Measurements from ENCODE around the gene ANO7.

The ANO7 gene

DNA sequence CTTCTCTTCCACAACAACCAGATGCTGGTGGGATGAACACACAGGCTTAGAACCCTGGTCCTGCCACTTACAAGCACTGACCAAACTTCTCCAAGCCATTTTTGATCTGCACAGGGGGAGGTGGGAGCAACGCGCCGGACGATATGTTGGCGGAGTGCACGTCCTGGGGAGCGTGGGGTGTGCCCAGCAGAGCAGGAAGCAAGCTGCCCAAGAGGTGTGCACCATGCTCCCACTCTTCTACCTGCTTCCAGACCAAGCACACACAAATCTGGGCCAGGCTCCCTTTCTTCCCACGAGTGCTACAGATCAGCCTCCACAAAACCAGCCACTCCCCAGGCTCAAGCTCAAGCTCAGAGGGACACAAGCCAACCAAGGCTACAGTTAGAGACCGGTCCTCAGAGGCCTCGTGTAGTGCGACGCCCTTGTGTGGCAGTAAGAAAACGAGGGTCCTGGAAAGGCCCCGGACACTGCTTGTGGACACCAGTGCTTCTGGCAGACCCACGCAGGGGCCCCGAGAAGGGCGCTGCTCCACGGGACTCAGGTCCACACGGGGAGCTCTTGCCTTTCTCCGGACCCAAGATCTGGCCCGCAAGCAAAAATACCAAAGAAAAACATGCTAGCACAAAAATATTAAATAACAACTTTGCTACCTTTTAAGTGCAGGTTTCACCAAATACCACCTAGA, 52.0 kb downstream of the ANO7 start:
- in situ Hi-C loops (cut with MboI; ENCODE audit: low sequenced_read_pairs): no loop called here

GRCh38 chr2:241241669-241242068, 53.2 kb downstream of the ANO7 start:
- in situ Hi-C loops (cut with MboI; ENCODE audit: low sequenced_read_pairs): no loop called here

- in situ Hi-C loops (cut with MboI; ENCODE audit: low sequenced_read_pairs): no loop called here
Observed at GRCh38 chr2:241242306-241242705, 53.8 kb downstream of the ANO7 start.

- in situ Hi-C loops (cut with MboI; ENCODE audit: low sequenced_read_pairs): no loop called here
Observed at GRCh38 chr2:241244368-241244767, 55.9 kb downstream of the ANO7 start.

GRCh38 chr2:241248289-241248688, 59.8 kb downstream of the ANO7 start:
- in situ Hi-C loops (cut with MboI; ENCODE audit: low sequenced_read_pairs): no loop called here

DNA sequence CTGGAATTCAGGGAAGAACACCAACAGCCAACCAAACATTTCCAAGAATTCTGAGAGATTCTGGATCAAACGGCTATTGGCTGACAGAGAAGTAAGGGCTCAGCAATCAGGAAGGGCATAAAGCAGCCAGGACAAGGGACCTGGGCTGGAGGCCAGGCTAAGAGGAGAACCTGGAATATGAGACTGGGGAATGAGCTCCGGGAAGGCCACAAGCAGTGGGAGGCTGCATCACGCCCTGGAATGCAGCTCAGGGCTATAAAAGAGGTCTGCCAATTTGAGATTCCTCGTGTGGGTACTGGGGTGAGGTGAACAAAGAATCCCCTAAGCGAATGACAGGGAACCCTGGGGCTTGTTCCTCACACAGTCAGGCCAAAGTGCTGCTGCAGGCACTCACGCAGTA, 60.4 kb downstream of the ANO7 start:
- in situ Hi-C loops (cut with MboI; ENCODE audit: low sequenced_read_pairs): no loop called here

DNA sequence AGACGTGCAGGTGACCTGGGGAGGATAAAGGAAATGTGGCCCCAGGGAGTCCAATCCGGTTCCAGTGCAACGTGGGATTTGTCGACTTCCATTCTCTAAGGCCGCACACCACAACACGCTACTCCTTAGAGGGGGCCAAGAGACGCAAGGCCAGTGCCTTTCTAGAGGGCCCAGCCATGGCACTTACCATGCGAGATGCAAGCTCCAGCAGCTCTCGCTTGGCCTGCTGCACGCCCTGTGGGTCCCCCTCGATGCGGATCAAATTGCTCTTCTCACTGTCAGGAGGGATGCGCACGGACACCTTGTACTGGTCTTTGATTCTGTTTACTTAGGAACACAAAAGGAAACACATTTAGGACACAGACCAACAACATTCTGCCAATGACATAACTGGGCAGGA, 61.2 kb downstream of the ANO7 start:
- in situ Hi-C loops (cut with MboI; ENCODE audit: low sequenced_read_pairs): no loop called here

GRCh38 chr2:241252778-241253475, 64.5 kb downstream of the ANO7 start:
- in situ Hi-C loops (cut with MboI; ENCODE audit: low sequenced_read_pairs): no loop called here

DNA sequence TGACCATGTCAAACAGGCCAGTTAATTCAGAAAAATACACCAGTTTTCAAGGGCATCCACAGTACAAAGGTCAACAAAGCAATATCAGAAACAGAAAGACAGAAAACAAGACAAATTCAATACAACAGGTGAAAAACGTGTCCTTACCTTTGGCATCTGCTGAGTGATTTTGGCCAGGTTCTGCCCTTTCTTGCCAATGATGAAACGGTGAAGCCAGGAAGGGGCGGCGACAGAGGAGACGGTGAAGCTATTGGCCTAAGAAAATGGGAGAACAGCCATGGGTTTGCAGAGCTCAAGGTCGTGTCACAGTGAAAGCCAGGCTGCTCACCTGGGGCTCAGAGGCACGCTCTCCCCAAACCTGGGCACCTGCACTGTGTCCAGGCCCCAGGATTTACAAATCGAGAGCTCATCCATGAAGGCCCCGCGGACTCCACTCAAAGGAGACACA, 66.5 kb downstream of the ANO7 start:
- in situ Hi-C loops (cut with MboI; ENCODE audit: low sequenced_read_pairs): no loop called here

DNA sequence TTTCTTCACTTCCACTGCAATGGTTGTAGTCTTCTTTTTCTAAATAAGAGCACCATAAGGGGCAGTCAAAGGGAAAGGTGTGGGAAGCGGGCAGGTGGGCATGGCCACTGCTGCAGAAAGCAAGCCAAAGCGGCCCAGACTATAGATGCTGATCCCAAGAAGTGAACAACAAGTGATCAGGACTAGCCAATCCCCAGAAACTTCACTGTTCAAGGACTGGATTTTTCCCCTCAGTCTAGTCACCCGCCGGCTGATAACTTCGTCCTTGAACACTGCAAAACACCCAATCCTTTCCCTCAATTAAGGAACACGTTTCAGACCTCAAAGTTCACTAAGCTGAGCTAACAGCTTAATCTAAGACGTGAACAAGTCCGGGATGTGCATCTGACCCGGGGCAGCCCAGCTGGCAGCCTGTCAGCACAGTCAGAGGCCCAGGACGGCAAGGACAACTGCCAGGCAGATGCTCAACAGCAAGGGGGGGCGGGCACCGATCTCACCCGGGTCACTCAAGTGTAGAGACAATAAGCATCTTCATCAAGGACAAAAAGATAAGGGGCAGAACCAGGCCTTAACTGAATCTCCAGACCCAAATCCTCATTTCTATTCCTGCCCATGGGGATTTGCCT, 67.2 kb downstream of the ANO7 start:
- in situ Hi-C loops (cut with MboI; ENCODE audit: low sequenced_read_pairs): no loop called here

GRCh38 chr2:241256168-241256545, 67.7 kb downstream of the ANO7 start:
- in situ Hi-C loops (cut with MboI; ENCODE audit: low sequenced_read_pairs): no loop called here

GRCh38 chr2:241257419-241258032, 69.0 kb downstream of the ANO7 start:
- in situ Hi-C loops (cut with MboI; ENCODE audit: low sequenced_read_pairs): no loop called here

DNA sequence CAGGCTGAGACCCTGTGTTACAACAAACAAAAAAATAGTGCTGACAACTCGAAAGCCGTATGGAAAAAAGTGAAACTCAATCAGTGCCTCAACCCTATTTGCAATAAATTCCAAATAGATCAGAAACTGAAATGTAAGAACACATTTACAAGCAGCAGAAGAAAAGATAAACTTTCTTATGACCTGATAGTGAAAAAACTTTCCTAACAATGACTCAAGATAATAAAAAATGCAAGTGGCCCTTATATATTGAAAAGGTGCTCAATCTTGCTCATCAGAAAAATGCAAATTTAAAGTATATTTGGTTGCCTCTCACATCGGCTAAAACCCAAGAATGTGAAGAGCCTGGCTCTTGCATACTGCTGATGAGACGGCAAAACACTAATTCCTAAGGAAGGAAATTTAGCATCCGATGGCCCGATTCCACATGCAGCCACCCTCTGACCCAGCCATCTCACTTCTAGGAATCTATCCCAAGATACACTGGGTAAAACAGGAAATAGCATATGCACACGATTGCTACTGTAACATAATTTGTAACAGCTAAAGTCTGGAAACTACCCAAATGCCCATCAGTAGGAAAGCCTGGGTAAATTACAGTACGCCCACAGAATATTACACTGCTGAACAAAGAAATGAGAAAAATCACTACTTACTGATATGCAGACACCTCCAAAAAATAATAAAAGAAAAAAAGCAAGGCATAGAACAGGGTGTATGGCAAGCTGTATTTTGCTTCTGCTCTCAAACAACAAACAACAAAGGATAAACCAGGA, 70.2 kb downstream of the ANO7 start:
- in situ Hi-C loops (cut with MboI; ENCODE audit: low sequenced_read_pairs): no loop called here

- in situ Hi-C loops (cut with MboI; ENCODE audit: low sequenced_read_pairs): no loop called here
Observed at GRCh38 chr2:241260911-241261310, 72.4 kb downstream of the ANO7 start.

DNA sequence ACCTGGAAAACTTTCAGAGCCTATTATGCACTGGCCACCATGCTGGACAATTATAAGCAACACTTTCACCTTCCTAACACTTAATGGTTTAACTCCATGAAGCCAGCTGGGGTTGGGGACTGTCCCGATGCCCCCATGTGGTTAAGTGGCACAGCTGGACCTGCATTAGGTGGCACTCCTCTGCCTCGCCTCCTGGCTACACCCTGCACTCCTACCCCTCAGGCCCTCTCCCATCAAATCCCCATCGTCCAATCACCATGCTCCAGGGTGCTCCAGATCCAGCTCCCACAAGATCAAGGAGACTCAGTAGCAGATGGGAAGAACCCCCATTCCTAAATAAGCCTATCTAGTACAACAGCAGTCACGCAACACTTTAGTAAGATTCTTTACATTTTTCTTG, 73.2 kb downstream of the ANO7 start:
- in situ Hi-C loops (cut with MboI; ENCODE audit: low sequenced_read_pairs): no loop called here

- in situ Hi-C loops (cut with MboI; ENCODE audit: low sequenced_read_pairs): no loop called here
Observed at GRCh38 chr2:241263061-241263460, 74.6 kb downstream of the ANO7 start.

GRCh38 chr2:241265506-241265905, 77.0 kb downstream of the ANO7 start:
- in situ Hi-C loops (cut with MboI; ENCODE audit: low sequenced_read_pairs): no loop called here

DNA sequence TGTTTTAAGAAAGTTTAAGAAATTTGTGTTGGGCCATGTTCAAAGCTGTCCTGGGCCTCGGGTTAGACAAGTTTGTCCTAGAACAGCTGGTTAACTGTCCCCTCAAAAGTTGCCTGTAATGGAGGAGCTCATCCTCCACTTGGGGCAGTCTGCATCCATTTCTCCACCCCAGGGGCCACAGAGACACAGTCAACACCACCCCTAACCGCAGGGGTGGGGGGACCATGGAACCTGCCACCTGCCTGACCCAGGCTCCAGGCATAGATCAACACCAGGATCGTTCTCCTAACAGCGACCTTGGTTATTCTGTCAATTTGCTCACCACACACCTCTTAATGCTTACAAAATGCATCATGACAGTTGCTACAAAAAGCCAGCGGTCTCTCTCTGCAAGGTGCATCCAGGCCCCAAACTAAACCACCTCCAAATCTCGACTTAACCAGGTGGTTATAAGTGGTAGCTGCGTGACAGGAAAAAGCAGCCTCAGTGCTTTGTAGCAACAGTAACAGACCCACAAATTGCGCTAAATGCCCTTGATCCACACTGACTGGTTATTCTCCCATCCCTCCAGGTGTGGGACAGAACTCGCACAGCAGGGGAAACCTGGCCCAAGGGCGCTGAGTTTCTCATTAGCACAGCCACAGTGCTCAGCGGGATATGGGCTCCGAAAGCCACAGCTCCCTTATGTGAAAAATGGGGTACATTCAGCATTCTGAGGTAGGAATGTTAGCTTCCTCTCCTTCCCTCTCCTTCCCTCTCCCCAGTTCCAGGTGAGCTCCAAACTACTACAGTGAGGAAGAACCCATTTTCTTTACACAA, 79.0 kb downstream of the ANO7 start:
- in situ Hi-C loops (cut with MboI; ENCODE audit: low sequenced_read_pairs): no loop called here

DNA sequence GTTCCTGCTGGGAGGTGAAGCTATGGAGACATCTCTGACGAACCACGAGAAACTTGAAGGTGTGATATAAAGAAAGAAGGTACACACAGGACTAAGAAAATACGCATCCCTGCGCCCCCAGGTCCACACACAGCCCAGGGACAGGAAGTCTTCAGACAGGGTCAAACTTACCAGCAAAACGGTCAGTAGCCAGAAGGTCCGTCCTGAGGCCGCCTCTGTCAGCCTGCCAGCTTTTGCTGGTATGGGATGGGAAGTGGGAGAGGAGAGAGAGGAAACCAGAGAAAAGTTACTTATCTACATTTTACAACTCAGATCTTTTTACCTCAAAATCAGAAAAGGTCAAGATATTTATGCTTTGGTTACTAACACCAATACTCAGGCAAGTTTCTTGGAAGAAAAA, 79.8 kb downstream of the ANO7 start:
- in situ Hi-C loops (cut with MboI; ENCODE audit: low sequenced_read_pairs): no loop called here

Data from HL-60/S4 treated with phorbol 12-myristate 13-acetate at 8.2 ng/mL for 4 days and 3 days (cell line).